Adipocyte (in vitro differentiated cells): ENCODE measurements around the gene LPCAT4.

Experiments
- DNase-seq: peaks from one replicate; pipeline ENCODE4 v3.0.0-alpha.2; 2015; ENCODE audit warnings: low read depth
- H3K27me3 ChIP-seq: replicated peaks from 2 replicates; pipeline ENCODE4 v1.7.0; 2013; ENCODE audit warnings: mild to moderate bottlenecking, low read length, moderate library complexity; ENCODE audit not compliant: control insufficient read depth, insufficient read depth
- H3K36me3 ChIP-seq: 2 replicates; pipeline ENCODE4 v1.7.0; 2013; ENCODE audit warnings: low read length, mild to moderate bottlenecking, moderate library complexity; ENCODE audit not compliant: control insufficient read depth, insufficient read depth, severe bottlenecking
- H3K4me1 ChIP-seq: 2 replicates; pipeline ENCODE4 v1.7.0; 2013; ENCODE audit warnings: mild to moderate bottlenecking, low read length, moderate library complexity; ENCODE audit not compliant: control insufficient read depth, insufficient read depth
- H3K4me3 ChIP-seq: 2 replicates; pipeline ENCODE4 v1.7.0; 2013; ENCODE audit warnings: mild to moderate bottlenecking, low read length, moderate library complexity
- H3K9ac ChIP-seq: 2 replicates; pipeline ENCODE4 v1.7.0; 2013; ENCODE audit warnings: mild to moderate bottlenecking, low read length, moderate library complexity
- H3K9me3 ChIP-seq: 2 replicates; pipeline ENCODE4 v1.7.0; 2013; ENCODE audit warnings: mild to moderate bottlenecking, low read length, moderate library complexity; ENCODE audit not compliant: control insufficient read depth

LPCAT4 gene

DNA sequence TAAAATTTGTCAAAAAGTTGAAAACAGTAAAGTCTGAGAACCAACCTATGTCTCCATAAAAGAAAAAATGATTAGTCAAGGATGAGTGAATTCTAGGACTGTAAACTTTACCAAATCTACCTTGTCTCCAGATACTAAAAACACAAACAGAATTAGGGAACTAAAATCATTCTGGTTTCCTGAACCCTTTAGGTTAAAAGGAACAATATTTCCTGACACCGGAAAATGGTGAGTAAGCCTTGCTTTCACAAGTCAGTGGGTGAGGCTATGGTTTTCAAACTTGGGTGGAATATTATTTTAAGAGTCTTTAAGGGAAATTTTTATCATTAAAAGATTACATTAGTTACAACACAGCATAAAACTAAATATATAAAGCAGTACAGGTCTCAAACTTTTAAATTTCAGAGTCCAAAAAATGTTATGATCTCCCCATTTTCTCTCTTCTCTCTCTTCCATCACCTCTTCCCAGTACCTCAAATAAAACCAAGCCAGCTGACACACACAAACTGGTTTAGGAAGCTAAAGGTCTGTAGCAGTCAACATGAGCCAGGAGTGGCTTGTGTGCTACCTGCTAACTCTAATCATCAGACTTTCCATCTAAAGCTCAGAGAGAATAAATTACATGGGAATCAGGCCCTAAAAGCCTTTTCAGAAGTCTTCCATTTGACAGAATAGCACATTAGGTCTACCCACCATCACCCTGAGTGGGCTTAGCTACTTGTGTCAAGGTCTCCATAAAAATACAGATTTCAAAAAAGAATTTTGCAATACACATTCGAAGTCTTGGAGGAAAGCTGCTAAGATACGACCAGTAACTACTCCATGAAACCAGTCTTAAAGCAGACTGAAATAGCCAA lies 31.6 kb downstream of the LPCAT4 start:
- peak overlapping the region; percentile 29 for H3K9ac ChIP-seq
- no peaks in the 10 kb centered on the region for H3K9me3 ChIP-seq
- peaks cover 10% of the 10 kb centered on the region for H3K36me3 ChIP-seq
- H3K4me1 ChIP-seq: peaks cover 33% of the 10 kb centered on the region
- peak; percentile 53 for DNase-seq
- peak overlapping the region; percentile 50 for H3K4me3 ChIP-seq
- H3K27me3 ChIP-seq: no peaks in the 10 kb centered on the region

DNA sequence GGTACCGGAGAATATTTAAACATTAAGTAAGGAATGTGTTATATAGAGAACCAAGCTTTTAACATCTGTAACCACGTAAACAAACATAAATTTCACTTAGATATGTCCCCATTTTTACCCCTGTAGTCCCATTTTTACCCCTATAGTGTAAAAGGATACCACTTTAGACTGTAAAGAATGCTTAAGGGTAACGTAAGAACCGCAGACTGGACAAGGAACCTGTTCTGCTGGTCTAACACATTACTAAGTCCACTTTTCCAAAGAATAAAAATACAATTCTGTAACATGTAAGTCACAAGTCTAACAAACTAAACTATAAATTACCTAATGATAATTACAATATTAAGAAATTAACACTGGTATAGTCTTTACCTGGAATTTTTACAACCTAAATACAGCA lies 32.3 kb downstream of the LPCAT4 start:
- Histone ChIP-seq H3K27me3 (no peaks in the 10 kb centered on the region), H3K4me3 (peak overlapping the region; percentile 50), H3K36me3 (peaks cover 5% of the 10 kb centered on the region), H3K4me1 (peaks cover 33% of the 10 kb centered on the region), H3K9me3 (no peaks in the 10 kb centered on the region), H3K9ac (peak overlapping the region; percentile 29)
- DNase-seq: no peak

DNA sequence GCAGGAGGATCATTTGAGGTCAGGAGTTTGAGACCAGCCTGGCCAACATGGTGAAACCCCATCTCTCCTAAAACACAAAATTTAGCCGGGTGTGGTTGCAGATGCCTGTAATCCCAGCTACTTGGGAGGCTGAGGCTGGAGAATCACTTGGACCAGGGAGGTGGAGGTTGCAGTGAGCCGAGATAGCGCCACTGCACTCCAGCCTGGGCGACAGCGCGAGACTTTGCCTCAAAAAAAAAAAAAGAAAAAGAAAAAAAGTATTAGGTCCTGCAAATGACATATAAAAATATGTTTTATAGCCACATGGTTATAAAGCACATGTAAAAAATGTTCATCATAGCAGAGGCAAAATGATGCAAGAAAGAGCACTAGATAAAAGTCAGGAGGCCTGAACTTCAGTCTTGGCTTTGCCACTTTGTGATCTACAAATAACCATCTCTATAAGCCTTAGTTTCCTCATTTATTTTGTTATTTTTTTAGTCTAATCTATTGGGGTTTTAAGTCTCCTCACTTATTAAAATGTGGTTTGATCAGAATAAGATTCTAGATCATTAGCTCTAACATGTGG lies 34.4 kb downstream of the LPCAT4 start:
- Histone ChIP-seq H3K4me1 (peaks cover 29% of the 10 kb centered on the region), H3K9me3 (no peaks in the 10 kb centered on the region)
- DNase-seq: no peak

DNA sequence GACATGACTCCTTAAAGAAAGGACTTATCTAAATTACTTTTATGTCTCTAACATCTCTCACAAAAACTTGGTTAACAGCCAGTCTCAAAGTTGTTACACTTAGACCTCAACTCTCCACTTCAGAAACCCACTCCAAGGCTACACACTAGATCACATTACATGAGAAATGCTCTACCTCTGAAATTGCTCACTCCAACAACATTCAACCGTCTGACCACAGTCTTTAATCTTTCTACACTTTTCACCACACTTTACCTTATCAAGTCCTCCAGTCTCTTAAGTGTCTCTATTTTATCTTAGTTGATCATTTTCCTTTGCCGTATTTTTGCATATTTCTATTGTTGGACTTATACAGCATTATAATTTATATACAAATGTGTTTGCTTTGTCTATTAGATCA lies 35.2 kb downstream of the LPCAT4 start:
- Histone ChIP-seq H3K4me3 (no peak overlapping the region), H3K4me1 (peaks cover 25% of the 10 kb centered on the region), H3K9ac (no peak overlapping the region), H3K27me3 (no peaks in the 10 kb centered on the region), H3K9me3 (no peaks in the 10 kb centered on the region), H3K36me3 (no peaks in the 10 kb centered on the region)
- no peak for DNase-seq

More for the DNA sequence above, 34.4 kb downstream of the LPCAT4 start:
- no peaks in the 10 kb centered on the region for H3K27me3 ChIP-seq
- H3K36me3 ChIP-seq: no peaks in the 10 kb centered on the region
- no peak overlapping the region for H3K4me3 ChIP-seq
- H3K9ac ChIP-seq: no peak overlapping the region

DNA sequence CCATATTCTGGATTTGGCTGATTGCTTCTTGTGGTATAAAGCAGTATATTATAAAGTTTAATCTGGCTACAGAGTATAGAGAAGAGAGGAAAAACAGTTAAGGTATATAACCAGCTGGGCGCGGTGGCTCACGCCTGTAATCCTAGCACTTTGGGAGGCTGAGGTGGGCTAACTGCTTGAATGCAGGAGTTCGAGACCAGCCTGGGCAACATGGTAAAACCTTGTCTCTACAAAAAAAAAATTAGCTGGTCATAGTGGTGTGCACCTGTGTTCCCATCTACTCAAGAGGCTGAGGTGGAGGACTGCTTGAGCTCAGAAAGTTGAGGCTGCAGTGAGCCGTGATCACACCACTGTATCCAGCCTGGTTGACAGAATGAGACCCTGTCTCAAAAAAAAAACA lies 36.7 kb downstream of the LPCAT4 start:
- Histone ChIP-seq H3K9ac (no peak overlapping the region), H3K9me3 (no peaks in the 10 kb centered on the region), H3K4me3 (no peak overlapping the region), H3K36me3 (no peaks in the 10 kb centered on the region), H3K27me3 (no peaks in the 10 kb centered on the region), H3K4me1 (peaks cover 13% of the 10 kb centered on the region)
- no peak for DNase-seq

- no peak overlapping the region for H3K4me3 ChIP-seq
- H3K4me1 ChIP-seq: peaks cover 1% of the 10 kb centered on the region
- no peaks in the 10 kb centered on the region for H3K27me3 ChIP-seq
- H3K9me3 ChIP-seq: no peaks in the 10 kb centered on the region
- H3K9ac ChIP-seq: no peak overlapping the region
- no peak for DNase-seq
- no peaks in the 10 kb centered on the region for H3K36me3 ChIP-seq
Observed at GRCh38 chr15:34329006-34329405, 38.0 kb downstream of the LPCAT4 start.

DNA sequence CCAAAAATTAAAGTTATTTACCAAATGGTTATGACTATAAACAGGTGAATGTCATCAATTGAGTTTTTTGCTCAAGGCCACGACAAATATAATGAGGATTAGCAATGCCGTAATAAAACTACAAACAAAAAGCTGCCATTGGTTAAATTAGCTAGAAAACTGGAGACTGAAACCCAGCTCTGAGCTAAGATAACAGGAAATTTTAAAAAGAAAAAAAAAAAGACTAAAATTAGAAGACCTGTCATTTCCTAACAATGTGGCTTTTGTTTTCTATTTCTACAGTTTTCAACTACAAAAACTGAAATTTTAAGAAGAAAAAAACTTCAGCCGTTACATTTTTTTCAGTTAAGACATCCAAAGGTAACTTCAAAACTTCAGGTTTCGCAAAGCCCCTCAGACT lies 39.1 kb downstream of the LPCAT4 start:
- no peak overlapping the region for H3K4me3 ChIP-seq
- no peak for DNase-seq
- H3K36me3 ChIP-seq: no peaks in the 10 kb centered on the region
- H3K27me3 ChIP-seq: no peaks in the 10 kb centered on the region
- H3K9ac ChIP-seq: no peak overlapping the region
- no peaks in the 10 kb centered on the region for H3K4me1 ChIP-seq
- H3K9me3 ChIP-seq: no peaks in the 10 kb centered on the region

DNA sequence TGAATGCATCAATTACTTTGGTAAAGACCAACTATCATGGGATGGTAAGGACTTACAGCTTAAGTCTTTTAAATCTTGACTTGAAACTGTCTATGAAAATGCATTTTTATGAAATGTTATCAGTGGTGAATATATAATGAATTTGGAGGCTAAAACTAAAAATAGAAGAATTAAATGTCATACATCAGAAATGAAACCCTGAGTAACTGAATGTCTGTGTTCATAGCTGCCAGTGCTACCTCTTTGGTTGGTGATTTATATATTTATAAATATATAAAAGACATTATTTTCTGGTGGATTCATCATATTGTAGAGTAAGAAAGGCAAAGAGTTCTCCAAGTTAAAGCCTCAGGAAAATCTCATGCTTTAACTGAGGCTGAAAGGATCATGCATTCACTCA lies 41.6 kb downstream of the LPCAT4 start:
- Histone ChIP-seq H3K36me3 (no peaks in the 10 kb centered on the region), H3K27me3 (no peaks in the 10 kb centered on the region), H3K9ac (no peak overlapping the region), H3K4me1 (no peaks in the 10 kb centered on the region), H3K4me3 (no peak overlapping the region), H3K9me3 (no peaks in the 10 kb centered on the region)
- DNase-seq: no peak

DNA sequence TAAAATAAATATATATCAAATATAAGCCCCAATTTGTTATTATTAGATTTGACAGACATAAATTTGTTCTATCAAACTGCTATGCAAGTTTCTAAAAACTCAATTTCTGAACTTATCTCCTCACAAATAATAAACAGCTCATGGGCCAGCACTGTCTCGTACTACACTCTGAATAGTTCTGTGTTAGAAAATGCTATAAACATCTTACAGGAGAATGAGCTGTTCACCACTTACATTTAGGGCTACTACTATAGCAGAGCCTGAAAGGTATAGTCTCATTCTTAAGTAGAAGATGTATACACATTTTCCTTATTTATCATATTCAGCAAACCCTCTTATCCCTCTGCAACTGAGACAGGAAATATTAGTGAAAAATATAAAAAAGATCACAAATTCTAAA lies 42.1 kb downstream of the LPCAT4 start:
- DNase-seq: no peak
- Histone ChIP-seq H3K4me3 (no peak overlapping the region), H3K36me3 (no peaks in the 10 kb centered on the region), H3K9ac (no peak overlapping the region), H3K4me1 (no peaks in the 10 kb centered on the region), H3K9me3 (no peaks in the 10 kb centered on the region), H3K27me3 (no peaks in the 10 kb centered on the region)

- Histone ChIP-seq H3K36me3 (no peaks in the 10 kb centered on the region), H3K9ac (no peak overlapping the region), H3K27me3 (no peaks in the 10 kb centered on the region), H3K9me3 (no peaks in the 10 kb centered on the region), H3K4me1 (peaks cover 6% of the 10 kb centered on the region), H3K4me3 (no peak overlapping the region)
- no peak for DNase-seq
Observed at GRCh38 chr15:34323217-34323616, 43.8 kb downstream of the LPCAT4 start.

DNA sequence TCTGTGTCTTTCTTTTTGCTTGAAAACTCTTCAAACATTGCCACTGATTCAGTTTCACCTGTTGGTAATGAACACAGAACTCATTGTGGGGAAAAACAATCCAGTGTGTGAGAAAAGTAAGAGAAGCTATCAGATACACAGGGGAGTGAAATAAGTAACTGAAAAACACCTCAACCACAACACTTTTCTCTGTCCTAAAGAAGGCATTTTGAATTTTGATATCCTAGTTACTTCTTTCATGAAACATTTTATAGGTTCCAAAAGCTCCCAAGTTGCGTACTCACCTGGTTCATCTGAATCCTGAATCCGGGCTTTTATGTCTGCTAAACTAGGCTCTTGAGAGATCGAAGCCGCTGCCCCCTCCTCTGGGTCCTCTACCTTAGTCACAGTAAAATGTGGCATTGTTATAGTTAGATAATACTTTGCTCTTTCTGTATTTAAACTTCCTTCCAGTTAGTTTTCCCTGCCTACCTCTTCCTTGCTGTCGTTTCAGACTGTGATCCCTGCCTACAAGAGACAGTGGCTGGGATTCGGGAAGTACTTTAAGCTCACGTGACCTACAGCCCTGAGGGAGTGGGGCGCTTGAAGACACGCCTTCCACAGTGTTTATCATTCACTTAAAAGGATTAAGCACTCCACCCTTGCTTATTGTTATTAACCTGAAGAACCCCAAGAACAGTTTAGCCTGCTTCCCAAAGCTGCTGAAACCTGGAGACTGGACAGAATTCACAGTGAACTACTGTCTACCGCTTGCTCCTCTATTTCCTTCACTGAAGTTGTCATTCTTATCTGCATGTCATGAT lies 48.5 kb downstream of the LPCAT4 start:
- H3K9ac ChIP-seq: peak overlapping the region; percentile 88
- H3K36me3 ChIP-seq: no peaks in the 10 kb centered on the region
- no peaks in the 10 kb centered on the region for H3K9me3 ChIP-seq
- H3K27me3 ChIP-seq: no peaks in the 10 kb centered on the region
- peaks cover 12% of the 10 kb centered on the region for H3K4me1 ChIP-seq
- peak overlapping the region; percentile 94 for H3K4me3 ChIP-seq
- no peak for DNase-seq
